DMS 273 treated with DMSO at 0.1 percent for 48 hours (cell line): ENCODE measurements around the gene RAB9B.
"Not testable (repeated sequence)": the region's sequence is repeated elsewhere in the genome, so short reads cannot be mapped to it uniquely, and the experiment has no call there.

Experiments
- DNase-seq: peaks from one replicate; lab custom pipeline; 2025; lab: John Stamatoyannopoulos, UW

The RAB9B gene, protein sequence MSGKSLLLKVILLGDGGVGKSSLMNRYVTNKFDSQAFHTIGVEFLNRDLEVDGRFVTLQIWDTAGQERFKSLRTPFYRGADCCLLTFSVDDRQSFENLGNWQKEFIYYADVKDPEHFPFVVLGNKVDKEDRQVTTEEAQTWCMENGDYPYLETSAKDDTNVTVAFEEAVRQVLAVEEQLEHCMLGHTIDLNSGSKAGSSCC

DNA sequence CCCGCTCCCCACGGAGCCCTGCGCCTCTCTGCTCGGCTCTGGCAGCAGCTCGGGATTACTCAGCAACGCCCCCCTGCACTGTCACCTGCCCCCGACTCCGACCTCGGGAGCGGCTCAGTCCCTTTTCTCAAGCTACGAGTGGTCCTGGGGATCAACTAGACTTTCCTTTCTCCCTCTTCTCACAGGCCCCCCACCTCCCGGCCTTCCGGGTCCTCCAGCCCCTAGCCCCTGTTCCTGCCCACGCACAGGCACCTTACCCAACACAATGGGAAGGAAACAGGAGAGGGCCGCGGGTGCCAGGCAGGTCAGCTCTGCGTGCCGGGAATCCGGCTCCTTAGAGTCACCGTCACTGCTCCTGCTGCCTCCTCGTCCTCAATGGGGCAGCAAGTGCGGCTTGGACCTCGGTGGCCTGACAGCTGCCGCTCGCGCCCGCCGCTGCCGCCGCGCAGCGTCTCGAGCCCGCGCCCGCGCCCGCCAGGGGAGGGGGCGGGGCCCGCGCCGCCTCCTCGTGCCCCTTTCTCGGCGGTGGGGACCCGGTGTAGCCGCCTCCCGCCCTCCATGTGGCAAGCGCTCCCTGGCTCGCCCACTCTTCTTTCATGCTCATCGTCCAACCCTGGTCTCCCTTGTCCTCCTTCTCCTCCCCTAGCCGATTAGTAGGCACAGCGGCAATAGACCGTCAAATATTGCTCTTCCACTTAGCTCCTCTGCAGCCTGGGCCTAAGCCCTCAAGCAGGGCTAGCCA is at the start of gene RAB9B:
Gene RAB9B, minus strand, starts transcription at position 455 of the 742 bp plus-strand sequence. CDS start 6,473 bp downstream, outside the sequence.
- DNase-seq, result peak; percentile 14

DNA sequence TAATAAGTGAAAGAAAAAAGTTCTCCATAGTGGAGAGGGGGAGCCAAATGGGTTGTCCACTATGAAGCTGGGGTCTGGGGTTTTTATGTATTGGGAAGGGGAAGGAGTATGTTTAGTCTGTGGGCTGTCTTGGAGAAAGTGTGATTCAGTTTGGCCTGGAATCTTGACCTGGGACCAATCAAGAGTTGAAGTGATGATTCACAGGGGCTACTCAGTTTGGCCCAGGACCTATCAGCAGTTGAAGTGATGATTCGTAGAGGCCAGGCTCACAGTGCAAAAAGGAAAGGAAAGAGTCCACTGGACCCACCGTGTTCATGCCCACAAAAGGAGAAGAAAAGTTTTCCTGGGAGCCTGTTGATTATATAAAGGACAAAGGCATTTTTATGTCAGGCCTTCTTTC is 47.3 kb upstream of the RAB9B start:
- DNase-seq, result no peak

GRCh38 chrX:103878466-103879122 is 46.5 kb upstream of the RAB9B start:
- no peak for DNase-seq

DNA sequence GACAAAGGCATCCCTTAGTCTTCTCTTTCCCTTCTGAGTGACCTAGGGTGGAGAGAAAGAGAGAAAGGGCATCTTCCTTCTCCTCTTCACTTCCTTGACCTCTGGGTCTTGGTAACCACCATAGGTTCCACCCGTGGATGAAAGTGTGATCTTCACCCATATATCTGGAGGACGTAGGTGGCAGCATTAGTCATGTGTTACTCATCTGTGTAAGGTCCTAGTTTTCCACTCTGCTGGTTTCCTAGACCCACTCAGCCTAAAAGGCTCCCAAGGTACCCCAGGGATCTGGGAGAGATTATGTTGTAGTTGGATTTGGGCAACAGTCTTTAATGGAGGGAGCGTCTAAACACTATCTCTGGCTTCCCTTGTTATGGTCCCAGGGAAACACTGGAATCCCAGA is 45.5 kb upstream of the RAB9B start:
- DNase-seq, result no peak

DNA sequence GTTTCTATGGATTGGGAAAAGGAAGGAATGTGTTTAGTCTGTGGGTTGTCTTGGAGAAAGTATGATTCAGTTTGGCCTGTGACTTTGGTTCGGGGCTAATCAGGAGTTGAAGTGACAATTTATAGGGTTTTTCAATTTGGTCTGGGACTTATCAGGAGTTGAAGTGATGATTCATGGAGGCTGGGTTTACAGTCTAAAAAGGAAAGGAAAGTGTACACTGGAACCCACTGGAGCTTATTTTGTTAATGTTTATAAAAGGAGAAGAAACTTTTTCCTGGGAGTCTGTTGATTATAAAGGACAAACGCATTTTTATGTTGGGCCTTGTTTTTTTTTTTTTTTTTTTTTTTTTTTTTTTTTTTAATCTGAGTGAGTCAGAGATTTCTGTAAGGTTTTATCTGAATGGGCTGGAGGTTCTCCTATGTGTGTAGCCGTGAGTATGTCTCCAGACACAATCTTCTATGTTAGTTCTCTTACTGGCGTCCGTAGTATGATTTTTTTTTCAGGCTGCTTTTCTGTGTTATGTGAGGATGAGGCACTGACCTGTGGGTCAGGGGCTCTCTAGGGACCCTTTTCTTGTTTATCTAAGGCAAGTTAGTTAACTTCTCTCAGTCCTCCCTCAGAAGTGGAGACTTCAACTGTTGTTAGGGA is 33.0 kb upstream of the RAB9B start:
- no peak for DNase-seq

- DNase-seq, result no peak
Observed at GRCh38 chrX:103864149-103864548, 32.1 kb upstream of the RAB9B start.

GRCh38 chrX:103861200-103861599 is 29.1 kb upstream of the RAB9B start:
- DNase-seq, result no peak

GRCh38 chrX:103849558-103849957 is 17.5 kb upstream of the RAB9B start:
- no peak for DNase-seq

DNA sequence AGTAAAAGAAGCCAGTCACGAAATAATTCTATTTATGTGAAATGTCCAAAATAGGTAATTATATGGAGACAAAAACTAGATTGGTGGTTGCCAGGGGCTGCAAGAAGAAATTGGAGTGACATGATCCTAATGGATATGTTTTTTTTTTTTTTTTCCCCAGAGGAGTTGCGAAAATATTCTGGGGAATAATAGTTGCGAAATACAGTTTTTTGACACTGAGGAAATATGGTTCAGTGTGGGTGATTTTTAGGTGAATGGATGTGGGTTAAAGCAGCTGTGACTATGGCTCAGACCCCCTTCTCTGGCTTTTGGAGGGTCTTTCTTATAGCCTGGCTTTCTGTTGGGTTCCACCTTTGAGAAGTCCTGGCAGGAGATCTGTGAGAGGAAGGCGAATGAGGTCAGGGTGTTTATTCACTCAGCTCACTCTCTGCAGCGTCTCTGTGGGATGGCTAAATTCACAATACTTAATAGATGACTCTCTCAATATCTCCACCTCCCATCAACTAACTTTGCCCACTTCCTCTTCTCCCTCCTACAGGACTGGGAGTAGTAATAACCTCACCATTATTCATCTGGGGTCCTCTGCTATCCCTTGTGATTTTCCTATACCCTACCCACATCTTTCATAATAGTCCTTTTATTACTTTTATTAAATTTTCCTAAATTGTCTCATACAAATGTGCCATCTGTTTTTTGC is 15.3 kb upstream of the RAB9B start:
- DNase-seq, result no peak

DNA sequence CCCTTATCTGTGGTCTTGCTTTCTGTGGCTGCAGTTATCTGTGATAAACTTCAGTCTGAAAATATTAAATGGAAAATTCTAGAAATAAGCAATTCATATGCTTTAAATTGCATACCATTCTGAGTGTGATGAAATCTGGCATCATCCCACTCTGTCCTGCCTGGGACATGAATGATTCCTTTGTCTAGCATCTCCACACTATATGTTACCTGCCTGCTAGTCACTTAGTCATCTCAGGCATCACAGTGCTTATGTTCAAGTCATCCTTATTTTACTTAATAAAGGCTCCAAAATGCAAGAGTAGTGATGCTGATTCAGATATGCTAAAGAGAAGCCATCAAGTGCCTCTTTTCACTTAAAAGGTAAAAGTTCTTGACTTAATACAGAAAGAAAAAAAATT is 14.3 kb upstream of the RAB9B start:
- DNase-seq, result no peak

DNA sequence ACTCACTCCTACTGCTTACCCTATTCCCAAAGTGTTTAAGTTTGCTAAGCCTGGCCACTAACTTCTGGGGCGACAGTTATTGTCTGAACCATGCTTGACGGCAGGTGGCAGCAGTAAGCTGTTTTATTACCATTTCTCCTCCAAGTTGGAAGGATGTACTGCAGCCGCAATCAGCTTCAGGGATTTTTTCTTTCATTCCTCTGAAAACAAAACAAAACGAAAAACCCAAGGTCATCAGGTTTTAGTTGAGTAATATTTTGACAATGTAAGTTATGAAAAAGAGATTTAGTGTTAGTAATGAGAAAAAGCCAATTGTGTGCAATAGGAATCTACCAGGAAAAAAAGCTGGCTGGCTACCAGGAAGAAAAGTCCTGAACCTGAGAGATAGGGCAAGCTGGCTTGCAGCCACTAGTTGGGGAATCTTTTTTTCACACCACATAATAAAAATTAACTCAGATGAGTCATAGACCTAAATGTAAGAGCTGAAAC is 13.2 kb upstream of the RAB9B start:
- no peak for DNase-seq

- no peak for DNase-seq
Observed at GRCh38 chrX:103839404-103839803, 7.3 kb upstream of the RAB9B start.

GRCh38 chrX:103831342-103831802 is 685 bp downstream of the RAB9B start:
- no peak for DNase-seq

DNA sequence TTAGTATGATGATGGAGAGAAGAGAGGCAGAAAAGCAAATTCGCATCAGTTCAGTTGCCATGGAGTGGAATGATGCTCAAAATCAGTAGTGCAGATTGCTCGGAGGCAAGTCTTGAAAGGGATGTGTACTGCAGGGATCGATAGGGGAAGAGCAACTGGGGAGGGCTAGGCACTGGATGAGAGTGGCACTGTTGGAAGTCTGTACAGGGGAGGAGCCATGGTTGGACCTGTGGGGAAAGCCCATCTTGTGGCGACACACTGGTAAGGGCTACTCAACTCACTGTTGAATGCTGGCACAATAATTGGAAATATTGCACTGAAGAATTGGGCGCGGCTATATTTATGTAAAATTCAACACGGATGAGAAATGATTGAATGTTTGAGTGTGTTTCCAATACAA is 1.2 kb downstream of the RAB9B start:
- no peak for DNase-seq

GRCh38 chrX:103828529-103828928 is 3.5 kb downstream of the RAB9B start:
- no peak for DNase-seq

DNA sequence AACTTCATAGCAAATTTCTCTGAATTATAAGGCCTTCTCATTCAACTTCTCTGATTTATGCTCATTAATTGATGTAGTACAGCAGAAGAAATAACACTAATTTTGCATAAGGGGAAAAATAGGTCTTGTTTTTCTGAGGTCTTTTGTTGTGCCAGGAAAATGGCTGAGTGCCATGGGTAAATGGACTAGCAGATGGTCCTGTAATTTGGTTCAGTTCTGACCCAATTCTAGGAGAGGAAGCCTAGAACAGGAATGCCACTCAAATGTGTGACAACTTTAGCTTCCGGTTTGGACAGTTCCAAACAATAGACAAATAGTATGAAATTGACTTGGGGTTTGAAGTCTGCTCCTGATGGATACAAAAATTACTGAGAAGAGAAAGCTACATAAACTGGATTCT is 6.2 kb downstream of the RAB9B start:
- DNase-seq, result no peak

DNA sequence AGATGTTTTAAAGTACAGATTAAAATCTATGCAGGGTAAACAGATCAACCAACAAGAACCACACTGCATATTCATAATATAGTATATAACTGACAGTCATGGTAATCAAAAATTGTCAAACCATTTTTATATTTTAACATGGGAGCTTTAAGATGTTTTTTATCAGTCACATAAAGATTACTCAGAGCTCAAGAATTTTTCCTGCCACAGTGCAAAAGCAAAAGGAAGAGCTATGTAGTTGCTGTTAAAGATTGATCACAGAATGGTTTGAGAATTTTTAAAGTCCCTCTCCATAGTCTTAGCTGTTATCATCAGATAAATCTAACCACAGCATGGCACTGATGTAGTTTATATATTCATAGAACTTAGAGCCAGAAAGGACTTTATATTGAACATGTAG is 8.5 kb downstream of the RAB9B start:
- no peak for DNase-seq

DNA sequence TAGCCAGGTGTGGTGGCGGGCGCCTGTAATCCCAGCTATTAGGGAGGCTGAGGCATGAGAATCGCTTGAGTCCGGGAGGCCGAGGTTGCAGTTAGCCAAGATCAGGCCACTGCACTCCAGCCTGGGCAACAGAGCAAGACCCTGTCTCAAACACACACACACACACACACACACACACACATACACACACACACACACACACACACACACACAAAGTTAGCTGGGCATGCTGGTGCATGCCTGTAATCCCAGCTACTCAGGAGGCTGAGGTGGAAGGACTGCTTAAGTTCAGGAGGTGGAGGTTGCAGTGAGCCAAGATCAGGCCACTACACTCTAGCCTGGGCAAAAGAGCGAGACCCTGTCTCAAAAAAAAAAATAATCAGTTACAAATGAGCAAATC is 11.3 kb downstream of the RAB9B start:
- DNase-seq, result not testable (repeated sequence)

- DNase-seq, result no peak
Observed at GRCh38 chrX:103818842-103819619, 13.0 kb downstream of the RAB9B start.

DNA sequence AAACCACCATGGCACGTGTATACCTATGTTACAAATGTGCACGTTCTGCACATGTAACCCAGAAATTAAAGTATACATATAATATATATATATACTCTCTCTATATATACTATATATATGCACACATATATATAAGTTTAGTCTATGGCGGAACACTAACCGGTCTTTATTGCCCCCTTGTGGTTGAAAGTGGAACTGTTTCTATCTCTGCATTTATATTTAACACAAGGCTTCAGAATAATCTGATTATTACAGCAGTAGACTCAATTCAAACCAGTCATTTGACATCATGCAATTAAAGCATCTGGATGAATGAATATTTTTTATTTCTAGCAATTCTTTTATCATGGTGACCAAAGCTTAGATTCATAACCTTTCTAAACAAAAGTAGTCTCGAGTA is 14.6 kb downstream of the RAB9B start:
- peak; percentile 28 for DNase-seq

- DNase-seq, result not testable (repeated sequence)
Observed at GRCh38 chrX:103817101-103817500, 15.0 kb downstream of the RAB9B start.
